Stimulated activated naive CD4-positive, alpha-beta T cell (primary cell): Measurements from ENCODE around the gene SUN1.
A peak's percentile ranks its signal among the peaks of the same experiment; 100 is the strongest.
"Not testable (repeated sequence)": the region's sequence is repeated elsewhere in the genome, so short reads cannot be mapped to it uniquely, and the experiment has no call there.

Experiments used
- DNase-seq, 6 experiments: peaks; one replicate each; lab custom pipeline; 2025; lab: John Stamatoyannopoulos, UW

The SUN1 gene, protein sequence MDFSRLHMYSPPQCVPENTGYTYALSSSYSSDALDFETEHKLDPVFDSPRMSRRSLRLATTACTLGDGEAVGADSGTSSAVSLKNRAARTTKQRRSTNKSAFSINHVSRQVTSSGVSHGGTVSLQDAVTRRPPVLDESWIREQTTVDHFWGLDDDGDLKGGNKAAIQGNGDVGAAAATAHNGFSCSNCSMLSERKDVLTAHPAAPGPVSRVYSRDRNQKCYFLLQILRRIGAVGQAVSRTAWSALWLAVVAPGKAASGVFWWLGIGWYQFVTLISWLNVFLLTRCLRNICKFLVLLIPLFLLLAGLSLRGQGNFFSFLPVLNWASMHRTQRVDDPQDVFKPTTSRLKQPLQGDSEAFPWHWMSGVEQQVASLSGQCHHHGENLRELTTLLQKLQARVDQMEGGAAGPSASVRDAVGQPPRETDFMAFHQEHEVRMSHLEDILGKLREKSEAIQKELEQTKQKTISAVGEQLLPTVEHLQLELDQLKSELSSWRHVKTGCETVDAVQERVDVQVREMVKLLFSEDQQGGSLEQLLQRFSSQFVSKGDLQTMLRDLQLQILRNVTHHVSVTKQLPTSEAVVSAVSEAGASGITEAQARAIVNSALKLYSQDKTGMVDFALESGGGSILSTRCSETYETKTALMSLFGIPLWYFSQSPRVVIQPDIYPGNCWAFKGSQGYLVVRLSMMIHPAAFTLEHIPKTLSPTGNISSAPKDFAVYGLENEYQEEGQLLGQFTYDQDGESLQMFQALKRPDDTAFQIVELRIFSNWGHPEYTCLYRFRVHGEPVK

DNA sequence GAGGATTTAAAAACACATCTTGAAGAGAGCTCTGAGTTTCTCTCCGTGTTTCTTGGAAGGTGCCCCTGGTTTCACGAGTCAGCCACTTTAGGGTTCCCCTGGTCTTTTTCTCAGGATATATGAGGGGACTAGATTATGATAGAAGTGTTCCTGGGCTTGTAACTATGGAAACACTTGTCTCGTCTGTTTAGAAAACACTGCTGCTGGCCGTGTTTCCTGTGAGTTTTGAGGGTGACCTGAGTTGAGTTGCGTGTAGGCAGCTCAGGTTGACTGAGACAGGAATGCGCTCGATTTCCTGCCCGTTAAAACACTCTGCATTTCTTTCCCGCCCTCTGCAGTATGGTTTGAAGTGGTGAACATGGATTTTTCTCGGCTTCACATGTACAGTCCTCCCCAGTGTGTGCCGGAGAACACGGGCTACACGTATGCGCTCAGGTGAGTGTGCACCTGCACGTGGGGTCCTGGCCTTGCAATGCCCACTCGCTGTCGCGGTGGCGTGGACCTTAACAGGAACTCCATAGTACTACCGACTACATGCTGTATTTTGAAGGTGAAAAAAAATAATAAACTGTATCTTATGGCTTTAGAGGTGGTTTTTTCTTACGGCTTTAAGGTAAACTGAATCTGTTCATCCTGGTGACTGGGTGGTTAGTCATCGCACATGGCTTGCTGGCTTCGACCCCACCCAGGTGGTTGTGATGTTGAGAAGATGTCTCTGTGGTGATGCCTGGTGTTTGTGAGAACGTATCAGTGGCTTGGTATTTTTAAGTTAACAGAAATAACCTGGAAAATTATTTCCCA is at the start of gene SUN1:
TSS of gene SUN1 (plus strand) at position 310 of the 801 bp plus-strand sequence. CDS start at position 359, 49 bp downstream.
- DNase-seq: peak; percentile 39 to 76 (median 55)

DNA sequence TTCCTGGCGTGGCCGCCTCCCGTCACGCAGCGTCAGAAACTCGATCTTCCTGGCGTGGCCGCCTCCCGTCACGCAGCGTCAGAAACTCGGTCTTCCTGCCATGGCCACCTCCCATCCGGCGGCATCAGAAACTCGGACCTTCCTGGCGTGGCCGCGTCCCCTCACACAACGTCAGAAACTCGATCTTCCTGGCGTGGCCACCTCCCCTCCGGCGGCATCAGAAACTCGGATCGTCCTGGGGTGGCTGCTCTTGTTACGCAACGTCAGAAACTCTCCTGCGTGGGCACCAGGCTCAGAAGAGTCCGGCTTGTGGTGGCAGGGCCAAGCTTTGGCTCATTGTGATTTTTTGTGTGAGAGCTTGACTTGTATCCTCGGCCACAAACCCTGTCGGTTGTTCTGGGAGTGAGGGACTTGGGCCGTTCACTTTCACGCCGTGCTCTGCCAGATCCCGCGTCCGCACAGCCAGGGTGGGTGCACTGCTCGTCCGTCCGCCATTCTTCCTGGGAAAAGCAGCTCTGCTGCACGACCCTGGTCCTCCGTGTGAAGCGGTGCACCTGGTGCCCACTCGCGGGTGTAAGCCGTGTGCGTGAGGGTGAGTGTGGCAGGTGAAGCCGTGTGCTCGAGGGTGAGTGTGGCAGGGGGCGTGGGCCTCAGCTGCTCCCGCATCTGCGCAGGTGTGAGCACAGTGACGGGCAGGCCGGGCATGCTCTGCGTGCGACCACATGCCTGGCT is 49.4 kb upstream of the SUN1 start:
- DNase-seq: no peak

DNA sequence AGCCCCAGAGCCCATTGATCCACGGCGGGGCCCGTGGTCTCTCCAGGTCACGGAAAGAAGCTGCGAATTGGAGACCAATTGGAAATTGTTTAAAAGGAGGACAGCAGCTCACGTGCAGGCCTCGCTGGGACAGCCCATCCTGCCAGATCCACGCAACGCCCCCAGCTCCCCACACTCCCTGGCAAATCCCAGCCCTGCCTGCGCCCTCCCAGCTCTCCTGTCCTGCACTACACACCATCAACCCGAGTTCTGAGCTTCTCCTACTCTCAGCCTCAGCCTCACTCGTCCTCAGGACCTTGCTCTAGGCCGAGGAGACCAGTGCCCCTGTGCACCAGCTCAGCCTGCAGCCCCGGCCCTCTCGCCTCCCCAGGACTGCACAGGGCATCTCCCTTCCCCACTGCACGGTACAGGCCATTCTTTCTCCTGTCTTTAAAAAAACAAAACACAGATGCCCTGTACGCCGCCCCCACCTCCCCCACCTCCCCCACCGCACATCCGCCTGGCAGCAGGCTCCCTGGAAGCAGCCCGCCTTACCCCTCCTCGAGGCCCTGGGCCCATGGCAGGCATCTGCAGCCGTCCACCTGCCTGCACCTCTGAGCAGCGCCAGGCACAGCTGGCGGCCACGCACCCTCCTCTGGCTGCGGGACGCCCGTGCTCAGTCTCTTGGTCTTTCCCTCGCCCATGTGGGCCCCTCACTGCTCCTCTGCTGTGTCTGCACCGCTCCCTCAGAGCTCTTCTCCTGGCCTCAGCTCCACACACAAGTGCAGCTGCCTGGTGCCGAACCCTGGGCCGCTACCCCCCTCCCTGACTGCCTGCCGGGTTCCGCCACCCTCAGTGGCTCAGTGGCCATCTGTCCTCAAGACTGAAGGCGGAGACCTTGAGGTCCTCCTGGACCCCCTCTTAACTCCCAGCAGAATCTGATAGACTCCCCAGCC is 48.5 kb upstream of the SUN1 start:
- no peak for DNase-seq

DNA sequence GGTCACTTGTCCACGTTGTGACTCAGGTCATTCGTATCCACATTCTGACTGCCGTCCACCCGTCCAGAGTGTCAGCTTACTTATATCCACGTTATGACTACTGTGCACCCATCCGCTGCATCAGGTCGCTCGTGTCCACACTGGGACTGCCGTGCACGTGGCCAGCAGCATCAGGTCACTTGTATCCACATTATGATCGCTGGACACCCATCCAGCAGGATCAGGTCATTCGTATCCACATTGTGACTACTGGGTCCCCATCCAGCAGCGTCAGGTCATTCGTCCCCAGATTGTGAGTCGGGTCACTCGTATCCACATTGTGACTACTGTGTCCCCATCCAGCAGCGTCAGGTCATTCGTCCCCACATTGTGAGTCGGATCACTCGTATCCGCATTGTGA is 47.3 kb upstream of the SUN1 start:
- DNase-seq: no peak

DNA sequence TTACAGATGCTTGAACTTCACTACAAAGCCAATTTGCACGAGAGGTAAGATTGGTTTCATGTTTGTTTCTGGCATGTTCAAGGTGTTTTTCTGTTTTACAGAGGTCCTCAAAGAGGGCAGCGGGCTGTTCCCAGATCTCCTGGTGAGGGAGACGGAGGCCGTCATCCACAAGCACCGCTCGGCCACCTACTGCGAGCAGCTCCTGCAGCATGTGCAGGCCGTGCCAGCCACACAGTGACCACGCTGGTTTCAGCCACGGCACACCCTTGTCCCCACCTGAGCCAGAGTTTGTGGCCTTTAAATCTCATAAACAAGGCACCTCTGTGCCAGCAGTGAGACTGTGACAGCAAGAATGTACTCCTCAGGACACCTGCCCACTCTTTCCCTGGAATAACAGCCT is 46.9 kb upstream of the SUN1 start:
- no peak for DNase-seq

DNA sequence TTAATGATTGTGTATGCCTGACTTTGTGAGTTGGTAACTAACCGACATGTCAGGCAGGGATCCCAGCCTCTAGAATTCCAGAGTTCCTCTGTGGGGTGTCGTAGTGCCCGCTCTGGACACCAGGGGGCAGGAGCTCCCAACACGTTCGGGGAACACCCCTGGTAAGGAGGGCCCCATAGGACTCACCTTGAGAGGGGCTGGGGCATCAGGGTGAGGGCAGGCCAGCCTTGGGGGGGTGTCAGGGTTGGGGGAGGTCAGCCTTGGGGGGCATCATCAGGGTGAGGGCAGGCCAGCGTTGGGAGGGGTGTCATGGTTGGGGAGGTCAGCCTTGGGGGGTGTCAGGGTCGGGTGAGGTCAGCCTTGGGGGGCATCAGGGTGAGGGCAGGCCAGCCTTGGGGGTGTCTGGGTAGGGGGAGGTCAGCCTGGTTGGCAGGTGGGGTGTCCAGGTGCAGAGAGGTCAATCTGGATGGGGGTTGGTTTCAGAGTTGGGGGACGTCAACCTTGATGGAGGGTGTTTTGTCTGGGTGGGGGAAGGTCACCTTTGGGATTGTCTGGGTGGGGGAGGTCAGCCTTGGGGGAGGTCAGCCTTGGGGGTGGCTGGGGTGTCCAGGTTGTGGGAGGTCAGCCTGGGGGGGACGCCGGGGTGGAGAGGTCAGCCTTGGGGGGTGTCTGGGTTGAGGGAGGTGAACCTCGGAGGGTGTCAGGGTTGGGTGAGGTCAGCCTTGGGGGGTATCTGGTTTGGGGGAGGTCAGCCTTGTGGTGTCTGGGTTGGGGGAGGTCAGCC is 45.6 kb upstream of the SUN1 start:
- DNase-seq: peak; percentile 46 to 76 (median 63)

DNA sequence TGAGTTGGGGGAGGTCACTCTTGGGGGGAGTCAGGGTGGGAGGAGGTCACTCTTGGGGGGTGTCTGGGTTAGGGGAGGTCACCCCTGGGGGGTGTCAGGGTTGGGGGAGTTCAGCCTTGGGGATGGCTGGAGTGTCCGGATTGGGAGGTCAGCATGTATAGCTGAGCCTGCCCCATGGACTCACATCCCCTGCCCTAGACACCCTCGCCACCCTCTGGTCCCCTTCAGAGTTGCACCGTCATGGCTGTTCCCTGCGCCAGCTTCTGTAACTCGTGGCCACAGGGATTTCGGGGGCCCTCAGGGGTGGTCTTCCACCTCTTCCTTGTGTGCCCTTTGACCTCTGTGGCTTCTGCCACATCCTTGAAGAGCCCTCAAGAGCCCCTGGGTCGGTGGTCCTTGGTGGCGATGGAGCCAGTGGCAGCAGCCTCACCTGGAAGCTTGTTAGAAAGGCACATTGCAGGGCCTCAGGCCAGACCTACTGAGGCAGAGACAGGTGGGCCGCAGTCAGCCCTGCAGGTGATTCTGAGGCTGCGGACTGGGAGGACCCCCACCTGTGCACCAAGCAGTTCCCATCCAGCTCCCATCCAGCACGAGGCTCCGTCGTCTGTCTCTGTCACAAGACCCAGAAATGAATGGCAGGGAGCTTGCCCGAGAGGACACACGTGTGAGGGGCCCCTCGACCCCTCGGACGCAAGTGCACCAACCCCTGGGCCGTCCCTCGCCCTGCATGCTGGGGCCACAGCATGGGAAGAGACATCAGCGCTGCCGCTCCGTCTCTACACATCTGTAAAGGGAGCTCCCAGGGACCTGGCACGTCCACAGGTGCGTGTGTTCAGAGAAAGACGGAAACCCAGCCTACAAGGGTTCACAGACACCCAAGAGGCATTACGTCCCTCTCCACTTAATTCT is 44.7 kb upstream of the SUN1 start:
- no peak for DNase-seq

DNA sequence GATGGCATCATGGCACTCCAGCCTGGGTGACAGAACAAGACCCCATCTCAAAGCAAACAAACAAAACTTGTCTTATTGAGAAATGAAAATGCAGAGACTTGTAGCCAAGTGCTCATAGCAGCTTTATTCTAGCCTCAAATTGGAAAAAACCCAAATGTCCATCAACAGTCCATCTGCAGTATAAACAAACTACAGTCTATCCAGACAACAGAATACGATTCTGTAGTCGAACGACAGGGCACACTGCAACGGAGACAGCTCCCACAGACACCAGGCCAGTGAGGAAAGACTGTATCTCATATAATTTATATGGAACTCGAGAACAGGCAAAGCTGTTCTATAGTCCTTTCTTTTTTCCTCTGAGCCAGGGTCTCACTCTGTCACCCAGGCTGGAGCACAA is 40.8 kb upstream of the SUN1 start:
- no peak for DNase-seq

DNA sequence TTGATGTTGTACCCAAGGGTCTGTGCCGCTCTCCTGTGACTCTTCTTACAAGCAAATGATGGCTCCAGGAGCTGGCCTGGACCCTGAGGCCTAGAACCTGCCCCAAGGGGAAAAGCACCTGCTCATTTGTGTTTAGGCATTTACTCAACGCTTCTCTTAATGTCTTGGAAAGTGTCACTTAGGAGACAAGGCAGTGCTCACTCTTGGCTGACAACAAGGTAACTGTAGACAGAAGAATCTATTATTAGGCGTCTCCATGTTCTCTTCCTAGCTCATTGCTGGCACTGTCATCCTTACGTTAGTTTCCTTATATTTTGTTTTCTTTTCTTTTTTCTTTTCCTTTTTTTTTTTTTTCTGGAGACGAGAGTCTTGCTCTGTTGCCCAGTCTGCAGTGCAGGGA is 38.1 kb upstream of the SUN1 start:
- DNase-seq: no peak

DNA sequence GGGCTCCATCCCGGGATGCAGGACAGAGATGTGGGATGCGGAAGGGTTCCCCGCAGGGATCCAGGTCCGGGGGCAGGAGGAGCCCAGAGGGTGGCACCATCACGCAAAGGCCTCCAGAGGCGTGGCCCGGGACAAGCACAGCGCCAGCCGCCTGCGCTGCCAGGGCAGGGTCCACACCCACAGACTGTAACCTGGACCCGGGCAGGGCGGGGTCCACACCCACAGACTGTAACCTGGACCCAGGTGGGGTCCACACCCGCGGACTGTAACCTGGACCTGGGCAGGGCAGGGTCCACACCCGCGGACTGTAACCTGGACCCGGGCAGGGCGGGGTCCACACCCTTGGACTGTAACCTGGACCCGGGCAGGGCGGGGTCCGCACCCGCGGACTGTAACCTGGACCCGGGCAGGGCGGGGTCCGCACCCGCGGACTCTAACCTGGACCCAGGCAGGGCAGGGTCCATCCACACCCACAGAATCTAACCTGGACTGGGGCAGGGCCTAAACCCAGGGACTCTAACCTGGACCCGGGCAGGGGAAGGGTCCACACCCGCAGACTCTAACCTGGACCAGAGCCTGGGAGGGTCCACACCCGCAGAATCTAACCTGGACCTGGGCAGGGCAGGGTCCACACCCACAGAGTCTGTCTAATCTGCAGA is 37.5 kb upstream of the SUN1 start:
- DNase-seq: no peak

DNA sequence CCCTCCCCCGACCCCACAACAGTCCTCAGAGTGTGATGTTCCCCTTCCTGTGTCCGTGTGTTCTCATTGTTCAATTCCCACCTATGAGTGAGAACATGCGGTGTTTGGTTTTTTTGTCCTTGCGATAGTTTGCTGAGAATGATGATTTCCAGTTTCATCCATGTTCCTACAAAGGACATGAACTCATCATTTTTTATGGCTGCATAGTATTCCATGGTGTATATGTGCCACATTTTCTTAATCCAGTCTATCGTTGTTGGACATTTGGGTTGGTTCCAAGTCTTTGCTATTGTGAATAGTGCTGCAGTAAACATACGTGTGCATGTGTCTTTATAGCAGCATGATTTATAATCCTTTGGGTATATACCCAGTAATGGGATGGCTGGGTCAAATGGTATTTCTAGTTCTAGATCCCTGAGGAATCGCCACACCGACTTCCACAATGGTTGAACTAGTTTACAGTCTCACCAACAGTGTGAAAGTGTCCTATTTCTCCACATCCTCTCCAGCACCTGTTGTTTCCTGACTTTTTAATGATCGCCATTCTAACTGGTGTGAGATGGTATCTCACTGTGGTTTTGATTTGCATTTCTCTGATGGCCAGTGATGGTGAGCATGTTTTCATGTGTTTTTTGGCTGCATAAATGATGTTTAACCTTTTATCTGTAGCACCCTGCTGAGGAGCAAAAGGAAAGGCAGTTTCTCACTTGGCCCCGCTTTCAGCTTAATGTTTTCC is 35.7 kb upstream of the SUN1 start:
- DNase-seq: not testable (repeated sequence)

DNA sequence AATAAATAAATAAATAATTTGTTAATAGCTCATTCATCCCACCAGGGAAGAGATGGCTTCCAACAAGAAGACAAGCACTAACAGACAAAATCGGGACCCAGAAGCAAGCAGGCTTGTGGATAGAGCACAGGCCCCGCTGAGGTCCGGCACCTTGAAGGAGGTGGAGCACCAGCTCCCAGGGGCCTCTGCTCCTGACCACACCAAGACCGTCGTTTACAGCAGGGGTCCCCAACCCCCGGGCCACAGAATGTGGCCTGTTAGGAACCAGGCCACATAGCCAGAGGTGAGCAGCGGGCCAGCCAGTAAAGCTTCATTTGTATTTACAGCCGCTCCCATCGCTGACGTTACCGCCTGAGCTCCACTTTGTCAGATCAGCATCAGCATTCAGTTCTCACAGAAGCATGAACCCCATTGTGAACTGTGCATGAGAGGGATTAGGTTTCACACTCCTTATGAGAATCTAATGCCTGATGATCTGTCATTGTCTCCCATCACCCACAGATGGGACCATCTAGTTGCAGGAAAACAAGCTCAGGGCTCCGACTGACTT is 33.3 kb upstream of the SUN1 start:
- no peak for DNase-seq

DNA sequence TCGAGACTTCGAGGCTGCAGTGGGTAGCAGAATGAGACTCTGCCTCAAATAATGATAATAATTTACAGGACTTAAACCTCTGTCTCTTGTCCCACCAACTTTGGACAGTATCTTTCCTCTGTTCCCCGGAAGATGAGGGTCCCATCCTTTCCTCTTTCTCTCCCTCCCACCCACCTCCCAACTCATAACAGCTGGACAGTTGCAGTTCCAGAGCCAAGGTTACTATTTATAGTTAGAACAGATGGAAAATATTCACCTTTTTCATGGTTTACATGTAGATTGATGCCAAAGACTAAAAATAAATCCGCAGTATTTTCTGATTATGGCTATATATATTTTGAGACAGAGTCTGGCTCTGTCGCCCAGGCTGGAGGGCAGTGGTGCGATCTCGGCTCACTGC is 31.6 kb upstream of the SUN1 start:
- DNase-seq: no peak

DNA sequence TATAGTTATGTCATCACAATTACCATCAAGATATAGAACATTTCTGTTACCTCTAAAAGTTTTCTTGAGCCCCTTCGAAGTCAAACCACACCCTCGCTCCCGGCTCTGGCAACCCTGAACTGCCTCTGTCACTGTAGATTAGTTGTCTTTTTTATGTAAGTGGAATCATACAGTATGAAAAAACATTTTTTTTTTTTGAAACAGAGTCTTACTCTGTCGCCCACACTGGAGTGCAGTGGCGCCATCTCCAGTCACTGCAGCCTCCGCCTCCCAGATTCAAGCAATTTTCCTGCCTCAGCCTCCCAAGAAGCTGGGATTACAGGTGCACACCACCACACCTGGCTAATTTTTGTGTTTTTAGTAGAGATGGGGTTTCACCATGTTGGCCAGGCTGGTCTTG is 30.9 kb upstream of the SUN1 start:
- DNase-seq: not testable (repeated sequence)

DNA sequence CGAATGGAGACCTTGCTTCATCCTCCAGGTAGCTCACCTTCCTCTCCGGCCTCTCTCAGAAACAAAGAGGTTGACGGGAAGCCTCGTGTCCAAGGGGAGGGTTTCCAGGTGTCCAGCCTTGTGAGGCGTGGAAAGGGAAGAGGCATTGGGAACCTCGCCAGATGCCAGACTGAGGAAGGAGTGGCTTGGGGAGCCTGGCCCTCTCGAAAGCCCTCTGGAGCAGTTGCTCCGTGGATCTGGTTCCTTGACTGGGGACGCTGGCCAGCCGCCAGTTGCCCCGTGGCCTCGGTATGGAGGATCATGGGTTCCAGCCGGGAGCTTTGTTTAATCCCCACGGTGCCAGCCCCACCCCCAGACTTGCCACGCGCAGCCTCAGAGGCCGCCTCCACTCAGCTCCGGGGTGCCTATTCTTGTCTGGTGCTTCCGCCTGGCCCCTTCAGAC is 30.3 kb upstream of the SUN1 start:
- no peak for DNase-seq

DNA sequence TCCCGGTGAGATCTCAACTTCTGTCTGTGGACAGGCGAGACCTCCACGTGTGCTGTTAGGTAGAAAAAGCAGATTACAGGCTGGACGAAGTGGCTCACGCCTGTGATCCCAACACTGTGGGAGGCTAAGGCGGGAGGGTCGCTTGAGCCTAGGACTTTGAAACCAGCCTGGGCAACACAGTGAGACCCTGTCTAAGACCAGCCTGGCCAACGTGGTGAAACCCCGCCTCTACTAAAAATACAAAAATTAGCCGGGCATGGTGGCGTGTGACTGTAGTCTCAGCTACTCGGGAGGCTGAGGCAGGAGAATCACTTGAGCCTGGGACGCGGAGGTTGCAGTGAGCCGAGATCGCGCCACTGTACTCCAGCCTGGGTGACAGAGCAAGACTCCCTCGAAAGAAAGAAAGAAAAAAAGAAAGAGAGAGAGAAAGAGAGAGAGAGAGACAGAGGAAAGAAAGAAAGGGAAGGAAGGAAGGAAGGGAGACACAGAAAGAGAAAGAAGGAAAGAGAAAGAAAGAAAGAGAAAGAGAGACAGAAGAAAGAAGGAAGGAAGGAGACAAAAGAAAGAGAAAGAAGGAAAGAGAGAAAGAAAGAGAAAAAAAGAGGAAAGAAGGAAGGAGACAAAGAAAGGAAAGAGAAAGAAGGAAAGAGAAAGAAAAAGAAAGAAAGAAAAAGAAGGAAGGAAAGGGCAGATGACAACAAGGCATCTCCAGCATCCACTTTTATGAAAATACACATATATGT is 29.6 kb upstream of the SUN1 start:
- DNase-seq: no peak
